HG02763 (cell line): ENCODE results near the gene CACNA1C.
"Not testable (repeated sequence)": the region's sequence is repeated elsewhere in the genome, so short reads cannot be mapped to it uniquely, and the experiment has no call there.

Experiments
- ATAC-seq: cut with Tn5 transposase; IDR thresholded peaks from one replicate; pipeline ENCODE4 v1.9.1; 2021; ENCODE audit warnings: mild to moderate bottlenecking, moderate library complexity; ENCODE audit not compliant: unreplicated experiment

CACNA1C gene

GRCh38 chr12:2691006-2691344, 638.2 kb downstream of the CACNA1C start:
- ATAC-seq: no peak

- ATAC-seq: peak; percentile 67
Measured at GRCh38 chr12:2691345-2692071, 638.7 kb downstream of the CACNA1C start.

GRCh38 chr12:2692080-2692479, 639.3 kb downstream of the CACNA1C start:
- no peak for ATAC-seq

GRCh38 chr12:2693244-2693860, 640.6 kb downstream of the CACNA1C start:
- ATAC-seq: no peak

GRCh38 chr12:2693980-2694610, 641.3 kb downstream of the CACNA1C start:
- no peak for ATAC-seq

GRCh38 chr12:2696136-2696535, 643.3 kb downstream of the CACNA1C start:
- no peak for ATAC-seq

- no peak for ATAC-seq
Measured at GRCh38 chr12:2697057-2697800, 644.4 kb downstream of the CACNA1C start.

GRCh38 chr12:2698566-2698965, 645.8 kb downstream of the CACNA1C start:
- ATAC-seq: no peak

- no peak for ATAC-seq
Measured at GRCh38 chr12:2710701-2711100, 657.9 kb downstream of the CACNA1C start.

GRCh38 chr12:2719392-2719791, 666.6 kb downstream of the CACNA1C start:
- ATAC-seq: no peak

- no peak for ATAC-seq
Measured at GRCh38 chr12:2722806-2723205, 670.0 kb downstream of the CACNA1C start.

GRCh38 chr12:2732290-2732689, 679.5 kb downstream of the CACNA1C start:
- no peak for ATAC-seq

- ATAC-seq: no peak
Measured at GRCh38 chr12:2733493-2734355, 680.9 kb downstream of the CACNA1C start.

- no peak for ATAC-seq
Measured at GRCh38 chr12:2735432-2735831, 682.6 kb downstream of the CACNA1C start.

- no peak for ATAC-seq
Measured at GRCh38 chr12:2737656-2738241, 685.0 kb downstream of the CACNA1C start.

- ATAC-seq: no peak
Measured at GRCh38 chr12:2739069-2739468, 686.3 kb downstream of the CACNA1C start.

- no peak for ATAC-seq
Measured at GRCh38 chr12:2739832-2740641, 687.2 kb downstream of the CACNA1C start.

GRCh38 chr12:2742037-2742436, 689.2 kb downstream of the CACNA1C start:
- ATAC-seq: not testable (repeated sequence)

- ATAC-seq: no peak
Measured at GRCh38 chr12:2743478-2743877, 690.7 kb downstream of the CACNA1C start.
